SH-SY5Y (cell line): ENCODE results near the gene DOK3.

Experiments used
- GATA2 ChIP-seq: IDR thresholded peaks from 2 replicates; pipeline ENCODE4 v1.6.1; 2011; ENCODE audit warnings: mild to moderate bottlenecking, low read depth, low read length
- GATA3 ChIP-seq: IDR thresholded peaks from 2 replicates; pipeline ENCODE4 v1.6.1; 2011; ENCODE audit warnings: low read depth, mild to moderate bottlenecking, low read length, moderate library complexity

The DOK3 gene

DNA sequence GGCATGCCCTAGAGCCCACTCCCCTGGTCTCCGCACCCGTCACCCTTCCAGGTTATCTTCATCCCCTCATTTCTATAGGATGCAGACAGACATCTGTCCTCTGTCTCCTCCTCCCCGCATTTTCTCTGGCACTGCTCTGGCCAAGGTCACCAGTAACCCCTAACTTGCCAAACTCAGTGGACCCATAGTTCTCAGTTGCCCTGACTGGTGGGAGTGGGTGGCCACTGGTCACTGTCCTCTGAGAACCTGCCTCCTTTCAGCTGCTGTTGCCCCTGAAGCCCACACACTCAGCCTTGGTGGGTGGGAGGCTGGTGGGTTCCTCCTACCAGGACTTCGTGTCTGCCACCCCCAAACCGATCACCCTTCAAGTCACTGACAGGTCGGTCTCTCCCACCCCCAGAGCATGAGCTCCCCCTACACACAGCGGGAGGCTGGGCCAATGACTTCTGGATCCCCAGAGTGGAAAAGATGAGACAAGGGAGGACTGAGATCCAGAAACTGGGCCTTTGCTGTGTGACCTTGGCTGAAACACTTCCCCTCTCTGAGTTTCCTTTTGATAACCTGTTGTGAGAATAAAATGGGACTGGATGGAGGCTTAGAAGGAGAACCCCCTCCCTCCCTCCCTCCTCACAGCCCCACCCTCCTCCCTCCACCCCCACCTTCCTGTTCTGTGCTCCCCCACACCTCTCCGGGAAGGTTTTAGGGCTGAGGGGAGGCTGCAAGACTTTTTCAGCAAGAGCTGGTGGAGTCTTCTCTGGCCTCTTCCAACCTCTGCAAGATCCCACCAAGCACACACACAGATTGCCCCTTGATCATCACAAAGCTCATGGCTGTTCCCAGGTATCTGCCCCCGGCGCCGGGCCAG is 33.8 kb downstream of the DOK3 start:
- TF ChIP-seq GATA2 (no peak), GATA3 (no peak)

DNA sequence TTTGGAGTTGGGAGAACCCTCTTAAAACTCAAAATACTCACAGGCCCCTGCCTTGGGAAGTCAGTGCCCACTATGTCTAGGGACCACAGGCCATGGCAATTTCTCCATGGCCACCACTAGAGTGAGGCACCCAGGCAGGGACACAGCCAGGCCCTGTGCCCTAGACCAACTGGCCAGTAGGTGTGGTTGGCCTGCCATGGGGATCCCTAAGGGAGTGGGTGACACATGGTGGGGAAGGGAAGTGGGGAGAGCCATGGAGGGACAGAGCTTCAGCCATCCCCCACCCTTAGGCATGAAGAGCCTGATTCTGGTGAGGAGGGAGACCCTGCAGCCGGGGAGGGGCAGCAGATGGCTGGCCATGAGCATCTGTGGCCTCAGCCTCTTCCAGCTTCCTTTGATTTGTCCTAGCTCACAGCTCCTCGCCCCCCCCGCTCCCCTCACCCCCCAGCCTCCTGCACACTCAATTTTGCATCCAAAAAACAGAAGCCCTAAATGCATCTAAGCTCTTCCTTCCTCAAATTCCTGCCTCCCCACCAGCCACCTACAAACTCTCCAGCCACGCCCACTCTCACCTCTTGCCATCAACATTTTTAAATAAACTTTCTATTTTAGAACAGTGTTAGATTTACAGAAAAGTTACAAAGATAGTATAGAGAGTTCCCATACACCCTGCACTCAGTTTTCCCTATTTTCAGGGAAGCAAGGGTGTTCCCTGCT is 34.6 kb downstream of the DOK3 start:
- TF ChIP-seq GATA2 (no peak), GATA3 (no peak)

DNA sequence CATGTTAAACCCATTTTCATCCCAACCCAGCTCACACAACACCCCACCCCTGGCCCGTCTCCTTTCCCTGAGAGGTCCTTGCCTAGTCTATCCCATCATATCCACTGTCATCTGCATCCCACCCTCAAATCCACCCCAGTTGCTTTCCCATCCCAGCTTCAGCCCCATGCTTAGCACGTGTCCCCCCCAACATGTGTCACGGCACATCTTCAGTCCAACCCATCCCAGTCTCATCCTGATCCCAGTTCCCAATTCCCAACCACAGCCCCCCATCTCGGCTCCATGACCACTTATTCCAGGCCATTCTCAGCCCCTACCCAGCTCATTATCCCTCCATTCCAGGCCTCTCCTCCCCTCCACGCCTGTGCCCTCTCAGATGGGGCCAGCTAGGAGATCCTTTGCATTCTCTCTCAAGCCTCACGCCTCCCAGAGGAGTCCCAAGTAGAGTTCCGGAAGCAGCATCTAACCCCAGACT is 35.6 kb downstream of the DOK3 start:
- TF ChIP-seq GATA3 = no peak
- TF ChIP-seq GATA2 = no peak

GRCh38 chr5:177473443-177474001 is 36.1 kb downstream of the DOK3 start, which contains the start of gene DBN1:
TSS of gene DBN1 (minus strand) at chr5:177473634. CDS start at chr5:177473521, 113 bp downstream.
- no peak for TF ChIP-seq GATA2
- no peak for TF ChIP-seq GATA3

- TF ChIP-seq GATA2 = no peak
- no peak for TF ChIP-seq GATA3
Observed at GRCh38 chr5:177472460-177473442, 36.9 kb downstream of the DOK3 start.

- no peak for TF ChIP-seq GATA2
- no peak for TF ChIP-seq GATA3
Observed at GRCh38 chr5:177471610-177472356, 37.8 kb downstream of the DOK3 start.

GRCh38 chr5:177470759-177471536 is 38.7 kb downstream of the DOK3 start:
- TF ChIP-seq GATA3 = no peak
- no peak for TF ChIP-seq GATA2

- TF ChIP-seq GATA3 (no peak), GATA2 (no peak)
Observed at GRCh38 chr5:177469750-177470525, 39.7 kb downstream of the DOK3 start.

- no peak for TF ChIP-seq GATA3
- TF ChIP-seq GATA2 = no peak
Observed at GRCh38 chr5:177468685-177469628, 40.7 kb downstream of the DOK3 start.

DNA sequence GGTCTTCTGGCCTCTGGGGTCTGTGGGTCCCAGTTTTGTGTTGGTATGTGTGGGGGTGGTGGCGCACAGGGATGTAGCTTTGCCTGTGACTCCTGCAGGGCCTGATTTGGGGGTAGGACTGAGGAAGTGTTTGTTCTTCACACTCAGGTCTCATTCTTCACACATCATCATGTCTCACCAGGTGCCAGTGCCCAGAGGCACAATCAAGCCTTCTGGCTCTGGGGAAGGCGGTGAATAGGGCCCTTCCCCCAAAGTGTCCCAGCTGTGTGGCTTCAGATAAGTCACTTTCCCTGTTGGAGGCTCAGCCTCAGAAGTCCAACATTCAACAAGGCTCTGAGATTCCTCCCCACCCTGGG is 41.3 kb downstream of the DOK3 start:
- TF ChIP-seq GATA2 = no peak
- no peak for TF ChIP-seq GATA3
